Measurements from ENCODE around the gene P4HA1.

DNA sequence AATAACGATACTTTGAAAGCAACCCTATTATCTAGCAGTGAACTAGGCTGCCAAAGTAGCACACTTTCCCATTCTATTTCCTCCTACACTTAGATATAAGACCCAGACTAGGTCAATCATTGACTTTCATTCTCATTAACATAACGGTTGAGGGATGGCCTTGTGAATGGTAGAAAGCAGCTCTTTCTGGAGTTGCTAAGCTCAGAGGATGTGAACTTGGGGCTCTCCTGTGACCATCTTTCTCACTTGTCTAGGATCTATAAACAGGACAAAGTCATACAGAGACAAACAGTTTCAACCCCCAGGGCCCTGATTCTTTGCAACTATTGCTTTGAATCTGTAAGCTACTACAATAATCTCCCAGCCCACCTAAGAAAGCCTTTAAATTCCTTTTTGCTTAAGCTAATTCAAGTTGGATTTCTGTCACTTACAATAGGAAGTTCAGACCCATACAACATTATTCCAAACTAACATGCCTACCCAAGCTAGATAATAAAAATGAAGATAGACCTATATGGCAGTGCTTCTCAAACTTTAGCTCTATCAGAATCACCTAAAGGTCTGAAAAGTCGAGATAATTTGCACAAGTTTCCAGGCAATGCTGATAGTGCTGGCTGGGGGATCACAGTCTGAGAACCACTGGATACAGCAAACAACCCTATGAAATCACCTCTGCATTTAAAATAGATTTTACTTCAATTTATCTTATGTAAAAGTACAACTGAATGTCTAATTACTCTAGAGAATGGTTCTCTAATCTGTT lies 16.7 kb downstream of the P4HA1 start:
- TF ChIP-seq, protein P1, sequence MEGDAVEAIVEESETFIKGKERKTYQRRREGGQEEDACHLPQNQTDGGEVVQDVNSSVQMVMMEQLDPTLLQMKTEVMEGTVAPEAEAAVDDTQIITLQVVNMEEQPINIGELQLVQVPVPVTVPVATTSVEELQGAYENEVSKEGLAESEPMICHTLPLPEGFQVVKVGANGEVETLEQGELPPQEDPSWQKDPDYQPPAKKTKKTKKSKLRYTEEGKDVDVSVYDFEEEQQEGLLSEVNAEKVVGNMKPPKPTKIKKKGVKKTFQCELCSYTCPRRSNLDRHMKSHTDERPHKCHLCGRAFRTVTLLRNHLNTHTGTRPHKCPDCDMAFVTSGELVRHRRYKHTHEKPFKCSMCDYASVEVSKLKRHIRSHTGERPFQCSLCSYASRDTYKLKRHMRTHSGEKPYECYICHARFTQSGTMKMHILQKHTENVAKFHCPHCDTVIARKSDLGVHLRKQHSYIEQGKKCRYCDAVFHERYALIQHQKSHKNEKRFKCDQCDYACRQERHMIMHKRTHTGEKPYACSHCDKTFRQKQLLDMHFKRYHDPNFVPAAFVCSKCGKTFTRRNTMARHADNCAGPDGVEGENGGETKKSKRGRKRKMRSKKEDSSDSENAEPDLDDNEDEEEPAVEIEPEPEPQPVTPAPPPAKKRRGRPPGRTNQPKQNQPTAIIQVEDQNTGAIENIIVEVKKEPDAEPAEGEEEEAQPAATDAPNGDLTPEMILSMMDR (IDR thresholded peaks at IDR 0.05) = no peak
- TF ChIP-seq POLR2A (IDR thresholded peaks at IDR 0.05) = no peak
